COLO829 (cell line): ENCODE results near the gene FZD2.
A peak's percentile ranks its signal among the peaks of the same experiment; 100 is the strongest.
"Not testable (repeated sequence)": the region's sequence is repeated elsewhere in the genome, so short reads cannot be mapped to it uniquely, and the experiment has no call there.

Experiments
- DNase-seq: peaks from one replicate; pipeline ENCODE4 v3.0.0; 2012; ENCODE audit warnings: low spot score

The FZD2 gene

GRCh38 chr17:44575403-44575802, 18.1 kb downstream of the FZD2 start:
- no peak for DNase-seq

- no peak for DNase-seq
Measured at GRCh38 chr17:44578947-44579346, 21.7 kb downstream of the FZD2 start.

- peak; percentile 36 for DNase-seq
Measured at GRCh38 chr17:44581868-44582267, 24.6 kb downstream of the FZD2 start.

- no peak for DNase-seq
Measured at GRCh38 chr17:44584443-44584842, 27.2 kb downstream of the FZD2 start.

- no peak for DNase-seq
Measured at GRCh38 chr17:44585315-44585714, 28.0 kb downstream of the FZD2 start.

- peak; percentile 74 for DNase-seq
Measured at GRCh38 chr17:44587339-44587738, 30.1 kb downstream of the FZD2 start.

GRCh38 chr17:44589316-44590071, 32.2 kb downstream of the FZD2 start:
- DNase-seq, result no peak

- not testable (repeated sequence) for DNase-seq
Measured at GRCh38 chr17:44590072-44590462, 32.8 kb downstream of the FZD2 start.

GRCh38 chr17:44590762-44591161, 33.5 kb downstream of the FZD2 start:
- DNase-seq, result not testable (repeated sequence)

- no peak for DNase-seq
Measured at GRCh38 chr17:44591206-44591605, 33.9 kb downstream of the FZD2 start.

- no peak for DNase-seq
Measured at GRCh38 chr17:44593156-44593555, 35.9 kb downstream of the FZD2 start.

GRCh38 chr17:44595216-44595775, 38.0 kb downstream of the FZD2 start:
- no peak for DNase-seq

GRCh38 chr17:44598329-44598728, 41.0 kb downstream of the FZD2 start:
- DNase-seq, result no peak

- DNase-seq, result no peak
Measured at GRCh38 chr17:44598932-44599297, 41.6 kb downstream of the FZD2 start.

GRCh38 chr17:44599298-44600175, 42.3 kb downstream of the FZD2 start:
- no peak for DNase-seq

- DNase-seq, result no peak
Measured at GRCh38 chr17:44601539-44601938, 44.3 kb downstream of the FZD2 start.

GRCh38 chr17:44601973-44602372, 44.7 kb downstream of the FZD2 start:
- DNase-seq, result no peak

GRCh38 chr17:44602390-44602789, 45.1 kb downstream of the FZD2 start:
- no peak for DNase-seq

GRCh38 chr17:44602970-44603369, 45.7 kb downstream of the FZD2 start:
- no peak for DNase-seq

- no peak for DNase-seq
Measured at GRCh38 chr17:44604116-44604761, 47.0 kb downstream of the FZD2 start.

GRCh38 chr17:44604768-44605485, 47.6 kb downstream of the FZD2 start:
- DNase-seq, result no peak

GRCh38 chr17:44606658-44607057, 49.4 kb downstream of the FZD2 start:
- DNase-seq, result no peak
